Measurements from ENCODE around the gene MYO6.

MYO6 gene

GRCh38 chr6:75830959-75831885 lies 82.2 kb downstream of the MYO6 start:
- peak; percentile 68 for DNase-seq

- no peak for DNase-seq
Measured at GRCh38 chr6:75834447-75834846, 85.4 kb downstream of the MYO6 start.

GRCh38 chr6:75842191-75842590 lies 93.2 kb downstream of the MYO6 start:
- DNase-seq, result no peak

- DNase-seq, result no peak
Measured at GRCh38 chr6:75842732-75843131, 93.7 kb downstream of the MYO6 start.

GRCh38 chr6:75843396-75843795 lies 94.4 kb downstream of the MYO6 start:
- DNase-seq, result no peak

- DNase-seq, result no peak
Measured at GRCh38 chr6:75848274-75848673, 99.2 kb downstream of the MYO6 start.

GRCh38 chr6:75849329-75850025 lies 100.4 kb downstream of the MYO6 start:
- no peak for DNase-seq

- DNase-seq, result peak; percentile 32
Measured at GRCh38 chr6:75850026-75850833, 101.2 kb downstream of the MYO6 start.

- DNase-seq, result peak; percentile 78
Measured at GRCh38 chr6:75852721-75853120, 103.7 kb downstream of the MYO6 start.

GRCh38 chr6:75853806-75854205 lies 104.8 kb downstream of the MYO6 start:
- DNase-seq, result no peak

GRCh38 chr6:75855052-75855451 lies 106.0 kb downstream of the MYO6 start:
- peak; percentile 54 for DNase-seq

GRCh38 chr6:75856902-75857301 lies 107.9 kb downstream of the MYO6 start:
- no peak for DNase-seq

GRCh38 chr6:75863001-75863400 lies 114.0 kb downstream of the MYO6 start:
- no peak for DNase-seq

- DNase-seq, result no peak
Measured at GRCh38 chr6:75863784-75864183, 114.7 kb downstream of the MYO6 start.

- DNase-seq, result no peak
Measured at GRCh38 chr6:75864446-75864845, 115.4 kb downstream of the MYO6 start.

GRCh38 chr6:75870389-75870788 lies 121.3 kb downstream of the MYO6 start:
- no peak for DNase-seq

- no peak for DNase-seq
Measured at GRCh38 chr6:75874224-75874623, 125.2 kb downstream of the MYO6 start.

GRCh38 chr6:75876152-75876551 lies 127.1 kb downstream of the MYO6 start:
- peak; percentile 13 for DNase-seq

GRCh38 chr6:75880305-75880704 lies 131.3 kb downstream of the MYO6 start:
- DNase-seq, result no peak

- DNase-seq, result peak; percentile 88
Measured at GRCh38 chr6:75882734-75883133, 133.7 kb downstream of the MYO6 start.

- DNase-seq, result no peak
Measured at GRCh38 chr6:75884822-75885221, 135.8 kb downstream of the MYO6 start.

GRCh38 chr6:75892384-75892783 lies 143.3 kb downstream of the MYO6 start:
- DNase-seq, result no peak

GRCh38 chr6:75893058-75893775 lies 144.2 kb downstream of the MYO6 start:
- DNase-seq, result peak; percentile 69
